C4-2B (cell line): ENCODE measurements around the gene CLIP1.
"Not testable (repeated sequence)": the region's sequence is repeated elsewhere in the genome, so short reads cannot be mapped to it uniquely, and the experiment has no call there.

ENCODE experiments used
- ZFX ChIP-seq: fragments of 450-650 bp; IDR thresholded peaks from 2 replicates; pipeline ENCODE4 v1.6.1; 2017
- TF ChIP-seq, protein P1 (sequence below): fragments of 450-650 bp; conservative IDR thresholded peaks from 2 replicates; pipeline ENCODE4 v1.5.1; 2017; ENCODE audit warnings: mild to moderate bottlenecking

DNA sequence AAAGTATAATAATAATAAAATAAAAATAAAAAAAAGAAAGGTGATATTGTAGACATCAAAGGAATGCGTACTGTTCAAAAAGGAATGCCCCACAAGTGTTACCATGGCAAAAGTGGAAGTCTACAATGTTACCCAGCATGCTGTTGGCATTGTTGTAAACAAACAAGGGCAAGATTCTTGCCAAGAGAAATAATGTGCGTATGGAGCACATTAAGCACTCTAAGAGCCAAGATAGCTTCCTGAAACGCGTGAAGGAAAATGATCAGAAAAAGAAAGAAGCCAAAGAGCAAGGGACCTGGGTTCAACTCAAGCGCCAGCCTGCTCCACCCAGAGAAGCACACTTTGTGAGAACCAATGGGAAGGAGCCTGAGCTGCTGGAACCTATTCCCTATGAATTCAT, 57.2 kb downstream of the CLIP1 start:
- TF ChIP-seq, protein P1, sequence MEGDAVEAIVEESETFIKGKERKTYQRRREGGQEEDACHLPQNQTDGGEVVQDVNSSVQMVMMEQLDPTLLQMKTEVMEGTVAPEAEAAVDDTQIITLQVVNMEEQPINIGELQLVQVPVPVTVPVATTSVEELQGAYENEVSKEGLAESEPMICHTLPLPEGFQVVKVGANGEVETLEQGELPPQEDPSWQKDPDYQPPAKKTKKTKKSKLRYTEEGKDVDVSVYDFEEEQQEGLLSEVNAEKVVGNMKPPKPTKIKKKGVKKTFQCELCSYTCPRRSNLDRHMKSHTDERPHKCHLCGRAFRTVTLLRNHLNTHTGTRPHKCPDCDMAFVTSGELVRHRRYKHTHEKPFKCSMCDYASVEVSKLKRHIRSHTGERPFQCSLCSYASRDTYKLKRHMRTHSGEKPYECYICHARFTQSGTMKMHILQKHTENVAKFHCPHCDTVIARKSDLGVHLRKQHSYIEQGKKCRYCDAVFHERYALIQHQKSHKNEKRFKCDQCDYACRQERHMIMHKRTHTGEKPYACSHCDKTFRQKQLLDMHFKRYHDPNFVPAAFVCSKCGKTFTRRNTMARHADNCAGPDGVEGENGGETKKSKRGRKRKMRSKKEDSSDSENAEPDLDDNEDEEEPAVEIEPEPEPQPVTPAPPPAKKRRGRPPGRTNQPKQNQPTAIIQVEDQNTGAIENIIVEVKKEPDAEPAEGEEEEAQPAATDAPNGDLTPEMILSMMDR = not testable (repeated sequence)
- TF ChIP-seq ZFX = not testable (repeated sequence)
